ENCODE results near the gene TIPARP.

Gene TIPARP

DNA sequence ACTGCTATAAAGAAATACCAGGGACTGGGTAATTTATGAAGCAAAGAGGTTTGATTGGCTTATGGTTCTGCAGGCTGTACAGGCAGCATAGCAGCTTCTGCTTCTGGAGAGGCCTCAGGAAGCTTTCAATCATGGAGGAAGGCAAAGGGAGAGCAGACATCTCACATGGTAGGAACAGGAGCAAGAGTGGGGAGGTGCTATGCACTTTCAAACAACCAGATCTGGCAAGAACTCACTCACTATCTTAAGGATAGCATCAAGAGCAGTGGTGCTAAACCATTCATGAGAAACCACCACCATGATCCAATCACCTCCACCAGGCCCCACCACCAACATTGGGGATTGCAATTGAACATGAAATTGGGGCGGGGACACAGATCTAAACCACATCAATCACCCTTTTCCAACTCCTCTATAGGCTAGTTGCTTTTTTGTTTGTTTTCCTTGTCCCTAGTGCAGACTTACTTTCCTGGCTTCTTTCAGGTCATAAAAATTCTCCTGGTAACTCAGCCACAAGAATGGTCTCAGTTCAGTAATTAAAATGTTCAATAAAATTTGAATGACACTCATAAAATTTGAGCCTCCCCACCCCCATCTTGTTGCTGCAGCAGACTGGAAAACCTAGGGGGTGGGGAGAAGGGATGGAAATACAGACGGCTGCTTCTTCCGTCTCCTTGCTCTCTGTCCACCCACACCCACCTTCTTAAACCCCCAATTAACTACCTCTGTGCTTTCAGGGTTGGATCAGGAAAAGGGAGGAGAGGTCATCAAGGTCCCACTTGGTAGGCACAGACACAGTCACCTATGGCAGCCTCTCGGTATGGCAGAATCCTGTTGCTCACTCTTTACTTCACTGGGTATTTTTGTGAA, 16.3 kb upstream of the TIPARP start (continued):
- TF ChIP-seq ZNF223 (tag by site-specific recombination; IDR thresholded peaks at IDR 0.05) = no peak
- no peak for TF ChIP-seq ZNF555 (tag by site-specific recombination; conservative IDR thresholded peaks at IDR 0.05)
- TF ChIP-seq IKZF3 (tag by site-specific recombination; IDR thresholded peaks at IDR 0.05) = peak; percentile 37; the same call in 1 of the 2 replicates
- TF ChIP-seq, protein P1, sequence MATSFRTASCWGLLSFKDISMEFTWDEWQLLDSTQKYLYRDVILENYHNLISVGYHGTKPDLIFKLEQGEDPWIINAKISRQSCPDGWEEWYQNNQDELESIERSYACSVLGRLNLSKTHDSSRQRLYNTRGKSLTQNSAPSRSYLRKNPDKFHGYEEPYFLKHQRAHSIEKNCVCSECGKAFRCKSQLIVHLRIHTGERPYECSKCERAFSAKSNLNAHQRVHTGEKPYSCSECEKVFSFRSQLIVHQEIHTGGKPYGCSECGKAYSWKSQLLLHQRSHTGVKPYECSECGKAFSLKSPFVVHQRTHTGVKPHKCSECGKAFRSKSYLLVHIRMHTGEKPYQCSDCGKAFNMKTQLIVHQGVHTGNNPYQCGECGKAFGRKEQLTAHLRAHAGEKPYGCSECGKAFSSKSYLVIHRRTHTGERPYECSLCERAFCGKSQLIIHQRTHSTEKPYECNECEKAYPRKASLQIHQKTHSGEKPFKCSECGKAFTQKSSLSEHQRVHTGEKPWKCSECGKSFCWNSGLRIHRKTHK (tag by site-specific recombination; IDR thresholded peaks at IDR 0.05) = no peak
- TF ChIP-seq ZNF785 (tag by site-specific recombination; IDR thresholded peaks at IDR 0.05) = no peak
- TF ChIP-seq, protein P2, sequence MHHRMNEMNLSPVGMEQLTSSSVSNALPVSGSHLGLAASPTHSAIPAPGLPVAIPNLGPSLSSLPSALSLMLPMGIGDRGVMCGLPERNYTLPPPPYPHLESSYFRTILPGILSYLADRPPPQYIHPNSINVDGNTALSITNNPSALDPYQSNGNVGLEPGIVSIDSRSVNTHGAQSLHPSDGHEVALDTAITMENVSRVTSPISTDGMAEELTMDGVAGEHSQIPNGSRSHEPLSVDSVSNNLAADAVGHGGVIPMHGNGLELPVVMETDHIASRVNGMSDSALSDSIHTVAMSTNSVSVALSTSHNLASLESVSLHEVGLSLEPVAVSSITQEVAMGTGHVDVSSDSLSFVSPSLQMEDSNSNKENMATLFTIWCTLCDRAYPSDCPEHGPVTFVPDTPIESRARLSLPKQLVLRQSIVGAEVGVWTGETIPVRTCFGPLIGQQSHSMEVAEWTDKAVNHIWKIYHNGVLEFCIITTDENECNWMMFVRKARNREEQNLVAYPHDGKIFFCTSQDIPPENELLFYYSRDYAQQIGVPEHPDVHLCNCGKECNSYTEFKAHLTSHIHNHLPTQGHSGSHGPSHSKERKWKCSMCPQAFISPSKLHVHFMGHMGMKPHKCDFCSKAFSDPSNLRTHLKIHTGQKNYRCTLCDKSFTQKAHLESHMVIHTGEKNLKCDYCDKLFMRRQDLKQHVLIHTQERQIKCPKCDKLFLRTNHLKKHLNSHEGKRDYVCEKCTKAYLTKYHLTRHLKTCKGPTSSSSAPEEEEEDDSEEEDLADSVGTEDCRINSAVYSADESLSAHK (tag by site-specific recombination; IDR thresholded peaks at IDR 0.05) = peak; percentile 73
- TF ChIP-seq ZNF610 (tag by site-specific recombination; IDR thresholded peaks at IDR 0.05; ENCODE audit: borderline replicate concordance) = peak; percentile 66; the same call in 1 of the 2 replicates
- no peak for TF ChIP-seq ZNF830 (tag by site-specific recombination; IDR thresholded peaks at IDR 0.05; ENCODE audit: low read depth)
- TF ChIP-seq ZNF600 (tag by site-specific recombination; IDR thresholded peaks at IDR 0.05) = no peak
- no peak for TF ChIP-seq ZNF777 (tag by site-specific recombination; IDR thresholded peaks at IDR 0.05; ENCODE audit: borderline replicate concordance)
- TF ChIP-seq ZFP41 (tag by site-specific recombination; IDR thresholded peaks at IDR 0.05; ENCODE audit: borderline replicate concordance) = no peak
- no peak for TF ChIP-seq ZNF768 (tag by site-specific recombination; IDR thresholded peaks at IDR 0.05)
- TF ChIP-seq, protein P3, sequence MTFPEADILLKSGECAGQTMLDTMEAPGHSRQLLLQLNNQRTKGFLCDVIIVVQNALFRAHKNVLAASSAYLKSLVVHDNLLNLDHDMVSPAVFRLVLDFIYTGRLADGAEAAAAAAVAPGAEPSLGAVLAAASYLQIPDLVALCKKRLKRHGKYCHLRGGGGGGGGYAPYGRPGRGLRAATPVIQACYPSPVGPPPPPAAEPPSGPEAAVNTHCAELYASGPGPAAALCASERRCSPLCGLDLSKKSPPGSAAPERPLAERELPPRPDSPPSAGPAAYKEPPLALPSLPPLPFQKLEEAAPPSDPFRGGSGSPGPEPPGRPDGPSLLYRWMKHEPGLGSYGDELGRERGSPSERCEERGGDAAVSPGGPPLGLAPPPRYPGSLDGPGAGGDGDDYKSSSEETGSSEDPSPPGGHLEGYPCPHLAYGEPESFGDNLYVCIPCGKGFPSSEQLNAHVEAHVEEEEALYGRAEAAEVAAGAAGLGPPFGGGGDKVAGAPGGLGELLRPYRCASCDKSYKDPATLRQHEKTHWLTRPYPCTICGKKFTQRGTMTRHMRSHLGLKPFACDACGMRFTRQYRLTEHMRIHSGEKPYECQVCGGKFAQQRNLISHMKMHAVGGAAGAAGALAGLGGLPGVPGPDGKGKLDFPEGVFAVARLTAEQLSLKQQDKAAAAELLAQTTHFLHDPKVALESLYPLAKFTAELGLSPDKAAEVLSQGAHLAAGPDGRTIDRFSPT (tag by site-specific recombination; IDR thresholded peaks at IDR 0.05) = peak; percentile 35; the same call in 1 of the 2 replicates

DNA sequence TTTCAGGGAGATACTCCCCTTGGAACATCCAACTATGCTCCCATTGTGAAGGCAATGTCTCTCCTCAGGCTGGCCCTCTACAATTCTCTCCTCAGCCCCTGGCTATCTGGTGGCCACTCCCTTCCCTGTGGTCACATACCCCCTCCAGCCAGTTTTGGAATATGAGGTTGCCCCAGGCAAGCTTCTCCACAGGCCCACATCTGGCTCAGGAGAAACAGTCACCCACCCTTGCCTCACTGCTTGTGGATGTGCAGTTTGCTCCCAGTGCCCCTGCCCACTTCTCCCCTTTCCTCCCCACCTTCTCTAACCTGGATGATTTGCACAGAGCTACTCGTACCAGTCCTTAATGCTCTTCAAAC, 15.7 kb upstream of the TIPARP start:
- Histone ChIP-seq H3K4me3 (ENCODE audit: low read depth, low read length) (no peak overlapping the region), H3K9me3 (ENCODE audit: control insufficient read depth, insufficient read depth, low read depth, low read length) (no peaks in the 10 kb centered on the region), H3K4me1 (ENCODE audit: control insufficient read depth, insufficient read depth, low read length) (peaks cover 5% of the 10 kb centered on the region), H3K27ac (ENCODE audit: extremely low read depth, low read depth, low read length) (no peak overlapping the region), H3K36me3 (ENCODE audit: control insufficient read depth in 2 of 2, insufficient read depth in 1 of 2, low read length in 2 of 2) (no peaks in the 10 kb centered on the region)
- ChIA-PET POLR2A (no interaction called here), CTCF (no interaction called here)
- TF ChIP-seq, protein P4, sequence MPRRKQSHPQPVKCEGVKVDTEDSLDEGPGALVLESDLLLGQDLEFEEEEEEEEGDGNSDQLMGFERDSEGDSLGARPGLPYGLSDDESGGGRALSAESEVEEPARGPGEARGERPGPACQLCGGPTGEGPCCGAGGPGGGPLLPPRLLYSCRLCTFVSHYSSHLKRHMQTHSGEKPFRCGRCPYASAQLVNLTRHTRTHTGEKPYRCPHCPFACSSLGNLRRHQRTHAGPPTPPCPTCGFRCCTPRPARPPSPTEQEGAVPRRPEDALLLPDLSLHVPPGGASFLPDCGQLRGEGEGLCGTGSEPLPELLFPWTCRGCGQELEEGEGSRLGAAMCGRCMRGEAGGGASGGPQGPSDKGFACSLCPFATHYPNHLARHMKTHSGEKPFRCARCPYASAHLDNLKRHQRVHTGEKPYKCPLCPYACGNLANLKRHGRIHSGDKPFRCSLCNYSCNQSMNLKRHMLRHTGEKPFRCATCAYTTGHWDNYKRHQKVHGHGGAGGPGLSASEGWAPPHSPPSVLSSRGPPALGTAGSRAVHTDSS (tag by site-specific recombination; IDR thresholded peaks at IDR 0.05) = no peak
- TF ChIP-seq, protein P5, sequence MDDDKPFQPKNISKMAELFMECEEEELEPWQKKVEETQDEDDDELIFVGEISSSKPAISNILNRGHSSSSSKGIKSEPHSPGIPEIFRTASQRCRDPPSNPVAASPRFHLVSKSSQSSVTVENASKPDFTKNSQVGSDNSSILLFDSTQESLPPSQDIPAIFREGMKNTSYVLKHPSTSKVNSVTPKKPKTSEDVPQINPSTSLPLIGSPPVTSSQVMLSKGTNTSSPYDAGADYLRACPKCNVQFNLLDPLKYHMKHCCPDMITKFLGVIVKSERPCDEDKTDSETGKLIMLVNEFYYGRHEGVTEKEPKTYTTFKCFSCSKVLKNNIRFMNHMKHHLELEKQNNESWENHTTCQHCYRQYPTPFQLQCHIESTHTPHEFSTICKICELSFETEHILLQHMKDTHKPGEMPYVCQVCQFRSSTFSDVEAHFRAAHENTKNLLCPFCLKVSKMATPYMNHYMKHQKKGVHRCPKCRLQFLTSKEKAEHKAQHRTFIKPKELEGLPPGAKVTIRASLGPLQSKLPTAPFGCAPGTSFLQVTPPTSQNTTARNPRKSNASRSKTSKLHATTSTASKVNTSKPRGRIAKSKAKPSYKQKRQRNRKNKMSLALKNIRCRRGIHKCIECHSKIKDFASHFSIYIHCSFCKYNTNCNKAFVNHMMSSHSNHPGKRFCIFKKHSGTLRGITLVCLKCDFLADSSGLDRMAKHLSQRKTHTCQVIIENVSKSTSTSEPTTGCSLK (tag by site-specific recombination; IDR thresholded peaks at IDR 0.05) = no peak
- no peak for TF ChIP-seq ZBTB21 (tag by site-specific recombination; IDR thresholded peaks at IDR 0.05)
- TF ChIP-seq, protein P6, sequence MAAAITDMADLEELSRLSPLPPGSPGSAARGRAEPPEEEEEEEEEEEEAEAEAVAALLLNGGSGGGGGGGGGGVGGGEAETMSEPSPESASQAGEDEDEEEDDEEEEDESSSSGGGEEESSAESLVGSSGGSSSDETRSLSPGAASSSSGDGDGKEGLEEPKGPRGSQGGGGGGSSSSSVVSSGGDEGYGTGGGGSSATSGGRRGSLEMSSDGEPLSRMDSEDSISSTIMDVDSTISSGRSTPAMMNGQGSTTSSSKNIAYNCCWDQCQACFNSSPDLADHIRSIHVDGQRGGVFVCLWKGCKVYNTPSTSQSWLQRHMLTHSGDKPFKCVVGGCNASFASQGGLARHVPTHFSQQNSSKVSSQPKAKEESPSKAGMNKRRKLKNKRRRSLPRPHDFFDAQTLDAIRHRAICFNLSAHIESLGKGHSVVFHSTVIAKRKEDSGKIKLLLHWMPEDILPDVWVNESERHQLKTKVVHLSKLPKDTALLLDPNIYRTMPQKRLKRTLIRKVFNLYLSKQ (tag by site-specific recombination; IDR thresholded peaks at IDR 0.05; ENCODE audit: borderline replicate concordance) = no peak
- TF ChIP-seq ZNF211 (tag by site-specific recombination; IDR thresholded peaks at IDR 0.05; ENCODE audit: low read depth) = no peak
- no peak for TF ChIP-seq ZNF768 (tag by site-specific recombination; IDR thresholded peaks at IDR 0.05)
- TF ChIP-seq WT1 (tag by site-specific recombination; IDR thresholded peaks at IDR 0.05) = no peak
- no peak for TF ChIP-seq ZNF585B (tag by site-specific recombination; IDR thresholded peaks at IDR 0.05)
- TF ChIP-seq ZNF843 (tag by site-specific recombination; IDR thresholded peaks at IDR 0.05) = no peak
- TF ChIP-seq ZNF23 (tag by site-specific recombination; IDR thresholded peaks at IDR 0.05; ENCODE audit: borderline replicate concordance) = no peak
- no peak for TF ChIP-seq ZNF202 (tag by site-specific recombination; IDR thresholded peaks at IDR 0.05; ENCODE audit: borderline replicate concordance)

Measured in HEK293 (cell line).